Measurements from ENCODE around the gene ELP5.

ELP5 gene

DNA sequence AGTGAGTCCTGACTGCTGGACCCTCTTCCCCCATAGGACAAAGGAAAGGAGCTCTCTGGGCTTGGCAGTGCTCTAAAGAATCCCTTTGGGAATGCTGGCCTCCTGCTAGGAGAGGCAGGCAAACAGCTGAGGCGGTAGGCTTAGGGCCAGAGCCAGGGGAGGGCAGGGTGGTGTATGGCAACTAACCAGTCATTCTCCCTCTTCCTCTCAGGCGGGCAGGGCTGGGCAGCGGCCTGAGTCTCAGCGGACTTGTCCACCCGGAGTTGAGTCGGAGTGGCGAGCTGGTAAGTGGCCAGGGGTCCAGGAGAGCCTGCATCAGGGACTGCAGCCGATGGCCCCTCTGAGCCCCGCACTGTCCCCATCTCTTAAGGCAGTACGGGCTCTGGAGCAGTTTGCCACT, 27.9 kb upstream of the ELP5 start:
- H3K9me3 ChIP-seq (ENCODE audit: insufficient read depth, low read depth, low read length), result no peaks in the 10 kb centered on the region
- H3K4me1 ChIP-seq (ENCODE audit: insufficient read depth, low read length, poor library complexity, severe bottlenecking), result peaks cover 10% of the 10 kb centered on the region
- H3K27me3 ChIP-seq (ENCODE audit: insufficient read depth, low read length, poor library complexity, severe bottlenecking), result no peaks in the 10 kb centered on the region
- H3K79me2 ChIP-seq (ENCODE audit: insufficient read depth, low read length), result peaks cover 22% of the 10 kb centered on the region; the same call in 1 of the 2 replicates
- H3K9ac ChIP-seq (ENCODE audit: low read depth, low read length, poor library complexity, severe bottlenecking), result no peak overlapping the region
- H4K20me1 ChIP-seq (ENCODE audit: insufficient read depth, low read length, poor library complexity, severe bottlenecking), result peaks cover 13% of the 10 kb centered on the region
- no peak overlapping the region for H3K4me3 ChIP-seq (ENCODE audit: low read length, poor library complexity, severe bottlenecking)
- no peak overlapping the region for H3K4me2 ChIP-seq (ENCODE audit: low read depth, low read length, poor library complexity, severe bottlenecking)
- H3K9me2 ChIP-seq (replicated peaks; ENCODE audit: low read depth, low read length), result no peaks in the 10 kb centered on the region
- TF ChIP-seq, protein P1, sequence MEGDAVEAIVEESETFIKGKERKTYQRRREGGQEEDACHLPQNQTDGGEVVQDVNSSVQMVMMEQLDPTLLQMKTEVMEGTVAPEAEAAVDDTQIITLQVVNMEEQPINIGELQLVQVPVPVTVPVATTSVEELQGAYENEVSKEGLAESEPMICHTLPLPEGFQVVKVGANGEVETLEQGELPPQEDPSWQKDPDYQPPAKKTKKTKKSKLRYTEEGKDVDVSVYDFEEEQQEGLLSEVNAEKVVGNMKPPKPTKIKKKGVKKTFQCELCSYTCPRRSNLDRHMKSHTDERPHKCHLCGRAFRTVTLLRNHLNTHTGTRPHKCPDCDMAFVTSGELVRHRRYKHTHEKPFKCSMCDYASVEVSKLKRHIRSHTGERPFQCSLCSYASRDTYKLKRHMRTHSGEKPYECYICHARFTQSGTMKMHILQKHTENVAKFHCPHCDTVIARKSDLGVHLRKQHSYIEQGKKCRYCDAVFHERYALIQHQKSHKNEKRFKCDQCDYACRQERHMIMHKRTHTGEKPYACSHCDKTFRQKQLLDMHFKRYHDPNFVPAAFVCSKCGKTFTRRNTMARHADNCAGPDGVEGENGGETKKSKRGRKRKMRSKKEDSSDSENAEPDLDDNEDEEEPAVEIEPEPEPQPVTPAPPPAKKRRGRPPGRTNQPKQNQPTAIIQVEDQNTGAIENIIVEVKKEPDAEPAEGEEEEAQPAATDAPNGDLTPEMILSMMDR (conservative IDR thresholded peaks at IDR 0.05; ENCODE audit: low read length), result no peak
- no peak for TF ChIP-seq EZH2phosphoT487 (IDR thresholded peaks at IDR 0.05; ENCODE audit: borderline replicate concordance)
- no peaks in the 10 kb centered on the region for H3F3A ChIP-seq (ENCODE audit: low read depth)
- peaks cover 54% of the 10 kb centered on the region; the same call in 1 of the 2 replicates for H3K36me3 ChIP-seq (ENCODE audit: insufficient read depth, low read length)
- no peak overlapping the region for H2AFZ ChIP-seq (ENCODE audit: low read length)

DNA sequence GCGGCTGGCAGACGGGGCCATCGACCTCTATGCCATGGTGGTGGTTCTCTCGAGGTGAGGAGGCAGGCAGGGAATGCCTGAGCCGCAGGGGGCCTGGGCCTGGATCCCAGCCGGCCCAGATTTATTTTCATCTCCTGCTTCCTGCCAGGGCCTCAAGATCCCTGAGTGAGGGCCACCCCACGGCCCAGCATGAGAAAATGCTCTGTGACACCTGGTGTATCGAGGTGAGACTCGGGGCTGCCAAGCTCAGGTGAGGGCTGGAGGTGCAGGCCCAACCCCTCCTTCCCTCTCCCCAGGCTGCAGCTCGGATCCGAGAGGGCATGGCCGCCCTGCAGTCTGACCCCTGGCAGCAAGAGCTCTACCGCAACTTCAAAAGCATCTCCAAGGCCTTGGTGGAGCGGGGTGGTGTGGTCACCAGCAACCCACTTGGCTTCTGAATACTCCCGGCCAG, 27.3 kb upstream of the ELP5 start:
- no peak overlapping the region for H2AFZ ChIP-seq (ENCODE audit: low read length)
- peaks cover 13% of the 10 kb centered on the region for H4K20me1 ChIP-seq (ENCODE audit: insufficient read depth, low read length, poor library complexity, severe bottlenecking)
- H3K36me3 ChIP-seq (ENCODE audit: insufficient read depth, low read length), result peaks cover 59% of the 10 kb centered on the region; the same call in 1 of the 2 replicates
- H3K79me2 ChIP-seq (ENCODE audit: insufficient read depth, low read length), result peaks cover 27% of the 10 kb centered on the region; the same call in 1 of the 2 replicates
- no peaks in the 10 kb centered on the region for H3K9me2 ChIP-seq (replicated peaks; ENCODE audit: low read depth, low read length)
- H3K9me3 ChIP-seq (ENCODE audit: insufficient read depth, low read depth, low read length), result no peaks in the 10 kb centered on the region
- H3K4me1 ChIP-seq (ENCODE audit: insufficient read depth, low read length, poor library complexity, severe bottlenecking), result peaks cover 6% of the 10 kb centered on the region
- H3K27me3 ChIP-seq (ENCODE audit: insufficient read depth, low read length, poor library complexity, severe bottlenecking), result no peaks in the 10 kb centered on the region
- H3K4me3 ChIP-seq (ENCODE audit: low read length, poor library complexity, severe bottlenecking), result no peak overlapping the region
- no peaks in the 10 kb centered on the region for H3F3A ChIP-seq (ENCODE audit: low read depth)
- no peak overlapping the region for H3K9ac ChIP-seq (ENCODE audit: low read depth, low read length, poor library complexity, severe bottlenecking)
- H3K4me2 ChIP-seq (ENCODE audit: low read depth, low read length, poor library complexity, severe bottlenecking), result no peak overlapping the region
- TF ChIP-seq, protein P1 (conservative IDR thresholded peaks at IDR 0.05; ENCODE audit: low read length), result no peak
- no peak for TF ChIP-seq EZH2phosphoT487 (IDR thresholded peaks at IDR 0.05; ENCODE audit: borderline replicate concordance)

- no peaks in the 10 kb centered on the region for H3K9me2 ChIP-seq (replicated peaks; ENCODE audit: low read depth, low read length)
- no peaks in the 10 kb centered on the region for H3F3A ChIP-seq (ENCODE audit: low read depth)
- H3K9ac ChIP-seq (ENCODE audit: low read depth, low read length, poor library complexity, severe bottlenecking), result no peak overlapping the region
Measured at GRCh38 chr17:7225711-7226331, 26.2 kb upstream of the ELP5 start.

More at GRCh38 chr17:7225711-7226331, 26.2 kb upstream of the ELP5 start:
- H3K9me3 ChIP-seq (ENCODE audit: insufficient read depth, low read depth, low read length), result no peaks in the 10 kb centered on the region
- no peak overlapping the region for H2AFZ ChIP-seq (ENCODE audit: low read length)
- peaks cover 29% of the 10 kb centered on the region; the same call in 1 of the 2 replicates for H3K79me2 ChIP-seq (ENCODE audit: insufficient read depth, low read length)
- H3K36me3 ChIP-seq (ENCODE audit: insufficient read depth, low read length), result peaks cover 65% of the 10 kb centered on the region; the same call in 1 of the 2 replicates
- TF ChIP-seq EZH2phosphoT487 (IDR thresholded peaks at IDR 0.05; ENCODE audit: borderline replicate concordance), result no peak
- TF ChIP-seq, protein P1 (conservative IDR thresholded peaks at IDR 0.05; ENCODE audit: low read length), result no peak
- H3K4me3 ChIP-seq (ENCODE audit: low read length, poor library complexity, severe bottlenecking), result no peak overlapping the region
- no peaks in the 10 kb centered on the region for H3K4me1 ChIP-seq (ENCODE audit: insufficient read depth, low read length, poor library complexity, severe bottlenecking)
- no peak overlapping the region for H3K4me2 ChIP-seq (ENCODE audit: low read depth, low read length, poor library complexity, severe bottlenecking)
- peaks cover 13% of the 10 kb centered on the region for H4K20me1 ChIP-seq (ENCODE audit: insufficient read depth, low read length, poor library complexity, severe bottlenecking)
- H3K27me3 ChIP-seq (ENCODE audit: insufficient read depth, low read length, poor library complexity, severe bottlenecking), result no peaks in the 10 kb centered on the region

Data from Loucy (cell line).